Fibroblast of peridontal ligament (primary cell): ENCODE results near the gene CDK5RAP2.
A peak's percentile ranks its signal among the peaks of the same experiment; 100 is the strongest.

Source experiments
- DNase-seq: peaks from one replicate; pipeline ENCODE4 v3.0.0-alpha.2; 2010; ENCODE audit errors: extremely low read depth

CDK5RAP2 gene

GRCh38 chr9:120383999-120384924 lies 195.7 kb downstream of the CDK5RAP2 start:
- DNase-seq = peak; percentile 76

- DNase-seq = no peak
Observed at GRCh38 chr9:120383611-120383998, 196.4 kb downstream of the CDK5RAP2 start.

DNA sequence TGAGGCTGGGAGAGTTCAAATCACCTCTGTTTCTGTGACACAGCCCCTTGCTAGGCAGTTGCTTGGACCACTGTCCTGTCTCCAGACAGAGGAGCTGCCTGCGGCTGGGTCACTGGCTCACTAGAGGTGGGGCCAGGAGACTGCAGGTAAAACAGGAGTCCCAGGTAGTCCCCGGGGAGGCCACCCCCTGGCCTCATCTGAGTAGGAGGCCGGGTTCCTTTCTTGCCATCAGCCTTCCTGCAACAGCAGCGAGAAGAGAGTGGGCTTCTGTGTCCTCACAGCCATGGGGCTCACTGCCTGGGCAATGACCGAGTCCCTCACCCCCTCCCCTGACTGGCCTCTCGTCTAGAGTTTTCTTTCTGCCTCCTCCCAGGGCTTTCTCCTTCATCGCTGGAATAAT lies 197.5 kb downstream of the CDK5RAP2 start:
- no peak for DNase-seq

DNA sequence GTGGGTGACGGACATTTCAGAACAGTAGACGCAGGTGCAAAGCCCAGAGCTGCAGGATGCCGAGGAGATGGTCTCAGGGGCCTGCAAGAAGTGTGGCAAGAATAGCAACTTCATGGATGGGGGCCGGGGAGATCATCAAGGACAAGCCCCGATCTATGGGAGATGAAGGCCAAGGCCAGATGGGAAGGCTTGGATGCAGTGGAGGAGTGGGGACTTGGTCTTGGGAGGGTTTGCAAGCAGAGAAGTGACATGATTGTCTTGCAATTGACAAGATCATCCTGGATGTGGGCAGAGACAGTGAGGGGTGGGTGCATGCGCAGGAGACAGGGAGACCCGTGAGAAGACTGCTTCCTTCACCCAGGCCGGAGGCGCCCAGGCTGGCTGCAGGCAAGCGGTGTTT lies 198.1 kb downstream of the CDK5RAP2 start:
- no peak for DNase-seq

- no peak for DNase-seq
Observed at GRCh38 chr9:120379611-120380010, 200.4 kb downstream of the CDK5RAP2 start.

DNA sequence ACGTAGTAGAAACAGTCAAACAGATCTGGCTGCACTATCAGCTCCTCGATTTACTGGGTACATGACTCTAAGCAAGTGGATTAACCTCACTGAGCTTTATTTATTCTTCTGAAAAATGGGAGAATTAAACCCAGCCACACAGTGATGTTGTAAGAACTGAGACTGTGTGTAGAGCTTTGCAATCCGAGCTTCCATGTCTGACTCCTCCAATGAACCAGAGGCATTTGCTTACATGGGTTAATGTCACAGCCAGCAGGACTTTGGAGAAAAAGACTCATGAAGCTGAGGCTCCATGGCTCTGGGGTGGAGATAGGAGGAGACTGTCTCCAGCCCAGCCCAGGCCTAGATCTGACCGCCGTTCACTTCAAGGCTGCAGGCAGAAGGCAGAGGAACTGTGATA lies 201.3 kb downstream of the CDK5RAP2 start:
- DNase-seq = peak; percentile 11

DNA sequence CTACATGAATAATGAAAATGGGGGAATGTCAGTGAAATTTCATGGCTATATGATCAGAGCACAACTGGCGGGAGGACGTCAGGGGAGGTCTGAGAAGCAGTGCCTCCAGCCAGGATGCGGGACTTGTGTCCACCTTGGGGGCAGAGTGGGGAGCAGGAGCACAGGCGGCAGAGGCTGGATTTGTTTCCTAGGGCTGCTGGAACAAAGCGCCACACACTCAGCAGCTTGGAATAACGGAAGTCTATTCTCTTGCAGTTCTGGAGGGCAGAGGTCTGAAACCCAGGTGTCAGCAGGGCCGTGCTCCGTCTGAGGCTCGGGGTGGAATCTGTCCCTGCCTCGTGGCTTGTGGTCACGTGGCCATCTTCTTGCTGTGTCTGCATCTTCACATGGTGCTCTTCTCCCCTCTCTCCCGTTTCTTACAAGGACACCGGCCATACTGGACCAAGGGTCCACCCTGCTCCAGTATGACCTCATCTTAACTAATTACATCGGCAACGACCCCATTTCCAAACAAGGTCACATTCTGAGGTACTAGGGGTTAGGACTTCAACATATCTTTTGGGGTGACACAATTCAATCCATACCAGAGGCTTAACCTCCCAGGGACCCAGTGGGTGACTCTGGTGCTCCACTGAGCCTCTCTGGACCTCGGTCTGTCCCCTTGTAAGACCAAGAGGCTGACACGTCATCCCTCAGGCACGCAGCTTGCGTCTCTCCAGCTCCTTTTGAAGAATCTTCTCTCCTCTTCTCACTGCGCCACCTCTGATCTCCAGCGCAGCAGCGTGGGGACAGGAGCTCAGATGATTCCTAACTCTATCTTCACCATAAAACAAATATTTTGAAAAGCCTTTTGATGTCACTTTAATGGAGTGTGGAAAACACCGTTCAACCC lies 202.5 kb downstream of the CDK5RAP2 start:
- DNase-seq = no peak

DNA sequence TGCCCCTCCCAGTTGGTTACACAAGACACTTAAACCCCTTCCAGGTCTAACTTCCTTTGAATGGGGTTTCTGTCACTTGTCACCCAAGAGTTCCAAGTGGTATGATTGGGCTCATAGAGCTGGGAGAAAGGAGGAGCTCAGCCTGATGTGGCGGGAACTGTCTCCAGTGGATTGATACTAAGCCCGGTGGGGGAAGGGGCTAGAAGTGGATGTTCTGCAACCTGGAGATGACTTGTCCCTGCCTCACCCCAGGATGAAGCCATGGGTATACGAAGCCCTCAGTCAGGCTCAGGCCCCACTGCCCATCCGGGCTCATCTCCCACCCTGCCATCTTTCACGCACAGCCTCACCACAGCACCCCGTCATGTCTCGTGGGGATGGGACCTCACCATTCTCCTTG lies 203.9 kb downstream of the CDK5RAP2 start:
- no peak for DNase-seq

DNA sequence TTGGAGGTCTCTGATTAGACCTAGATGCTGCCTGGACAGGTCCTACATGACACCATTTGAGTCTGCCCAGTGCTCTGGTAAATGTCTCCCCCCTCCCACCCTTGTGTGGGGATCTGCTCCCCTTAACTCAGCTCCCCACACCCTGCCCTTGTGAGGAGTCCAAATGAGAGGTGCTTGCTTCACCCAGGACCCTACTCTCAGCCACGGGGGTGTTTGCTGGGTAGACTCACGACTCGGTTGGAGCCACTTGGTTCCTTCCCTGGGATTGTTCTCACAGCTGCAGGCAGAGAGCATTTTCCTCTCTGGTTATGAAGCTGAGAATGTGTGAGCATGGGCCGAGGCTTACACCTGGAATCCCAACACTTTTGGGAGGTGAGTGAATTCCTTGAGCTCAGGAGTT lies 204.7 kb downstream of the CDK5RAP2 start:
- no peak for DNase-seq

- no peak for DNase-seq
Observed at GRCh38 chr9:120374817-120375216, 205.2 kb downstream of the CDK5RAP2 start.

GRCh38 chr9:120374239-120374638 lies 205.7 kb downstream of the CDK5RAP2 start:
- DNase-seq = no peak

GRCh38 chr9:120372040-120372439 lies 207.9 kb downstream of the CDK5RAP2 start:
- no peak for DNase-seq

DNA sequence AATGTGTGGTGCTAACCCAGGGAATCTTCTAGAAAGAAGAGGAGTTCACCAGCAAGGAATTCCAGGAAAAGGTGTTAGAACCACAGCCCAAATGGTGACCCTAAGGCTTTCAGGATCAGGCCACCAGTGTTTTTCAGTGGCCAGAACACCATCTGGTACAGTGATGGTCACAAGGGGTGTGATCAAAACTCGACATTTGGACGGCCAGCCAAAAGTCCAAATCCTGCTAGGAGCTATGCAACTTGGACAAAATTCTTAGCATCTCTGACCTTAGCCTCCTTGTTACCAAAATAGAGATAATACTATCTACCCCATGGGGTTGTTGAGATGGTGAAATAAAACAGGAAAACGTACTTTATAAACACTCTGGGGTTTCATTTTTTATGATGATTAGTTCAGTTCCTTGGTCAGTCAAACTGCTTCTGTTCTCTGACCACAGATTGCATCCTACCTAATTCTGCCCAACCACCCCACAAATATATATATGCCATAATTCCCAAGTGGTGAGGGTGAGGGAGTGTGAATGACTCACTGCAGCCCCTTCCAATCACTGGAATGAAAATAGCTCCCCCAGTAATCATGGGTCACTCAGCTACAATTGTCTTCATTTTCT lies 210.3 kb downstream of the CDK5RAP2 start:
- DNase-seq = peak; percentile 85

DNA sequence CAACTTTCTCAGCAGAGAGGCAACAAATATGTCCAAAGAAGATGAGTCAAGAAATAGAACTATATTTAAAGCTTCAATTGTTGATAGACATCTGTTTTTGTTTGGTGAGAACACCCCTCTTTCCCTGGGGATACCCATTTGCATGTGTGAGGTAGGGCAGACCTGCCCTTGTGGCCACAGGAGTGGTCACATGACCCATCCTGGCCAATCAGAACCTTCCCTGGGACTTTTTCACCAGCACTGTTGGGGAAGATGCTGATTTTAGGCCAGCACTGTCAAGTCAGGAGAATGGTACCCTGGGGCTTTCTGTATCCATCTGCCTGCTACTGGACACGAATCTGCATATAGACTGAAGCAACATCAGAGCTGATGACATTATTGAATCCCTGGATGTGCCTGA lies 211.2 kb downstream of the CDK5RAP2 start:
- DNase-seq = peak; percentile 14

DNA sequence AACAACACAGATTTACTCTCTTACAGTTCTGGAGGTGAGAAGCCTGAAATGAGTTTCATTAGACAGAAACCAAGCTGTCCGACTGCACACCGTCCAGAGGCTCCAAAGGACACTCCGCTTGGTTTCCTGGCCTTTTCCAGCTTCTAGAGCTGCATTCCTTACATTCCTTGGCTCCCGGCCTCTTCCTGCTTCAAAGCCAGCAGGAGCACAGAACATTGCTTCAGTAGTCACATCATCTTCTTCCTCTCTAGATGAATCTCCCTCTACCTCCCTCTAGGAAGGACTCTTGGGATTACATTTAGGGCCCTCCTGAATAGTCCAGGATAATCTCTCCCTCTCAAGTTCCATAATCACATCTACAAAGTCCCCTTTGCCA lies 213.3 kb downstream of the CDK5RAP2 start:
- DNase-seq = peak; percentile 79

GRCh38 chr9:120365386-120365785 lies 214.6 kb downstream of the CDK5RAP2 start:
- DNase-seq = no peak

GRCh38 chr9:120363697-120364096 lies 216.3 kb downstream of the CDK5RAP2 start:
- DNase-seq = no peak

DNA sequence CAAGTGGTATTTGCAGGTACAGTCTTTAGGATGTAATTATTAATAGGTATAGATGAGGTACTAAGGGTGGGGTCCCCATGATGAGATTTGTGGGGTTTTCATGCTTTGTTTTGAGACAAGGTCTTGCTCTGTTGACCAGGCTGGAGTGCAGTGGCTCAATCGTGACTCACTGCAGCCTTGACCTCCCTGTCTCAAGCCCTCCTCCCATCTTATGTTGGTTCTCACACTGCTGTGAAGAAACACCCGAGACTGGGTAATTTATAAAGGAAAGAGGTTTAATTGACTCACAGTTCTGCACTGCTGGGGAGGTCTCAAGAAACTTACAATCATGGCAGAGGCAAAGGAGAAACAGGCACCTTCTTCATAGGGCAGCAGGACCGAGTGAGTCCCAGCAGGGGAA lies 217.5 kb downstream of the CDK5RAP2 start:
- no peak for DNase-seq

- DNase-seq = no peak
Observed at GRCh38 chr9:120361551-120361950, 218.4 kb downstream of the CDK5RAP2 start.

GRCh38 chr9:120360510-120360909 lies 219.5 kb downstream of the CDK5RAP2 start:
- no peak for DNase-seq

DNA sequence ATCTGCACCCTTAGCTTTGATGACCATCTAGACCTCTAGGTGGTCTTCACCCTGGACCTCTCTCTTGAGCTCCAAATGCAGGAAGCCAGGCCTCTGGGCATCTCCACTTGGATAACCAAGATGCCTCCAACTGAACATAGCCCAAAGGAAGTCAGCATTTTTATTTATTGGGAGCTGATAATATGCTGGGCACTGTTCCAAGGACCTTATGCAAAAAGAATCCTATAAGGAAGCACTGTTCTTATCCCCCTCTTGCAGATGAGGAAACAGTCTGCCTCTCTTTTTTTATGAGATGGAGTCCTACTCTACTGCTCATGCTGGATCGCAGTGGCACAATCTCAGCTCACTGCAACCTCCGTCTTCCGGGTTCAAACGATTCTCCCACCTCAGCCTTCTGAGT lies 219.9 kb downstream of the CDK5RAP2 start:
- no peak for DNase-seq

DNA sequence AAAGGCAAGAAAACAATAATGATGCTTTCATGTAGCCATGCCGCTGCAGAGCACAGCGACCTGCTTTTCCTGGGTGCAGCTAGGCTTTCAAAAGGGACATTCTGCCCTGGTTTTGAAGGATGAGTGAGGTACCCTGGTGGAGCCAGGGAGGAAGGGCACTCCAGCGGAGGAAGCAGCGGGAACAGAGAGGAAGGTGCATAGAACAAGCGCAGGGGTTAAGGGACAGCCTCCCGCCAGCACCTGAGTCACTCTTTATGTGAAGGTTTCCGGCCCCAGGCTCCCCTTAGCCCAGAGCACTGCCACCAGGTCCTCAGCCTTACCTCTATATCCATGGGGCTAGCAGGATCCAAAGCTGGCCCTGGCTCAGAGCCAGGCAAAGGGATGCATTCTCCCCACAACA lies 221.1 kb downstream of the CDK5RAP2 start:
- no peak for DNase-seq
